Astrocyte of the cerebellum (primary cell): ENCODE measurements around the gene GPR137B.

Source experiments
- DNase-seq: peaks from one replicate; pipeline ENCODE4 v3.0.0-alpha.2; 2011; ENCODE audit warnings: low read depth
- H3K4me3 ChIP-seq: 2 replicates; pipeline ENCODE4 v1.5.1; 2011; ENCODE audit warnings: mild to moderate bottlenecking, low read depth, low read length, moderate library complexity
- CTCF ChIP-seq: IDR thresholded peaks from 2 replicates; pipeline ENCODE4 v1.5.1; 2012; ENCODE audit warnings: low read length, low read depth, moderate library complexity, mild to moderate bottlenecking; ENCODE audit errors: missing control alignments
- in situ Hi-C: cut with HindIII; loops from 2 replicates; pipeline ENCODE4 v1.10.0; 2017; ENCODE audit warnings: low sequenced_read_pairs

Gene GPR137B

GRCh38 chr1:236127045-236127444 lies 15.3 kb upstream of the GPR137B start:
- in situ Hi-C loops = no loop called here
- no peak for DNase-seq
- TF ChIP-seq CTCF = no peak
- no peak overlapping the region for H3K4me3 ChIP-seq

- in situ Hi-C loops = no loop called here
- no peak for TF ChIP-seq CTCF
- DNase-seq = no peak
- H3K4me3 ChIP-seq = no peak overlapping the region
Measured at GRCh38 chr1:236128646-236129178, 13.6 kb upstream of the GPR137B start.

- TF ChIP-seq CTCF = no peak
- in situ Hi-C loops = no loop called here
- no peak overlapping the region for H3K4me3 ChIP-seq
- no peak for DNase-seq
Measured at GRCh38 chr1:236129306-236129705, 13.0 kb upstream of the GPR137B start.

- in situ Hi-C loops = no loop called here
- TF ChIP-seq CTCF = no peak
- no peak overlapping the region for H3K4me3 ChIP-seq
- DNase-seq = no peak
Measured at GRCh38 chr1:236130372-236130771, 12.0 kb upstream of the GPR137B start.

- in situ Hi-C loops = no loop called here
- DNase-seq = no peak
- no peak for TF ChIP-seq CTCF
- H3K4me3 ChIP-seq = no peak overlapping the region
Measured at GRCh38 chr1:236131916-236132315, 10.4 kb upstream of the GPR137B start.

GRCh38 chr1:236132420-236133046 lies 9.8 kb upstream of the GPR137B start:
- in situ Hi-C loops = no loop called here
- TF ChIP-seq CTCF = no peak
- H3K4me3 ChIP-seq = no peak overlapping the region
- DNase-seq = no peak
